NCI-H69 (cell line): Measurements from ENCODE around the gene B4GALT1.

Experiments used
- DNase-seq: peaks from one replicate; lab custom pipeline; 2025; lab: John Stamatoyannopoulos, UW

Gene B4GALT1

GRCh38 chr9:33123407-33124031 lies 43.6 kb downstream of the B4GALT1 start:
- DNase-seq = no peak

DNA sequence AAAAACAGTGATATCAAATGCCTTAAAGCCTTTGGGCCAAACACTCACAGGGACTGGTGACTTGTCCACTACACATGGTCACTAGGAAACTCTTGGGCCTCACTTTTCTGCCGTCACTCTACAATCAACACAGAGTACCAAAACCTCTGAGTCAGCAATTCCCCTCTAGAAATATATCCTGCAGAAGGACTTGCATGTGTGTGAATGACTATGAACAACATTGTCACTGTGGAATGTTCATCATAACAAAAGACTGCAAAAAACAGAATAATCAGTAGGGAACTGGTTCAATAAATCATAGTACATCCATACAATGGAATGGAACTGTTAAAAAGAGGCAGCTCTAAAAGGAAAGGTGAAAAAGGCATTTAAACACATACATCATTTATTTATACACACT lies 46.5 kb downstream of the B4GALT1 start:
- DNase-seq = no peak

DNA sequence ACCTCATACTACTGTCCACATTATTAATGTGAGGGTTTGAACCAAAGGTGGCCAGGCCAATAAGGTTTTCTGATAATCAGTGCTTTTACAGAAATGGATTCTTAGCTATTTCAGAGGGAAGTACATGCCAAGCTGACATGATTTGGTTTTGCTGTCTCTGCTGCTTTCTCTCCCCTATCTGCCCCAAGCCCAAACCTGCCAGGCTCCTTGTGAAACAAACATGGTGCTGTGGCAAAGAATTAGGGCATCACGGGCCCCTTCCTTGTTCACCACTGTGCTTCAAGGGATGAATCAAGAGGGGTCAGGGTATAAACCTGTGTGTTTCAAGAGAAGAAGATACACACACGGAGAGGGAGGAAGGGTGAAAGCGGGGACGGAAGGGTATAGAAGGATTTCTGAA lies 49.3 kb downstream of the B4GALT1 start:
- DNase-seq = no peak

GRCh38 chr9:33117306-33117705 lies 49.8 kb downstream of the B4GALT1 start:
- no peak for DNase-seq

- DNase-seq = no peak
Measured at GRCh38 chr9:33116860-33117259, 50.3 kb downstream of the B4GALT1 start.

DNA sequence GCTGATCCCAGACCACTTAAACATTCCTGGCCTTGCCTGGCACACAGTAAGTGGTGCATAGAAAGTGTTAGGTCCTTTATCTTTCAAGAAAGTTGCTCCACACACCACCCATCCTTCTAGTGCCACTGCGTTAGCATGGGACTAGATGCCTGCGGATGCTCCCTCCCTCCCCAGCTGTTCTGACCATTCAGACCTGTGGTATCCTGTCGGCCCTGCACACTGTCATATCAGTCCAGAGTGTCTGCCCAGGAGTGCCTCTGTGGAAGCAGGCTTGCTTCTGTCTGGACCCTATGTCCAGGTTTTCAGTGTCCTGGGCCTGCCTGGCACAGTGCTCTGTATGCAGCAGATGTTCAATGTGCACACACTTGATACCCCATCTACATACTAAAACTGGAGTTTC lies 52.4 kb downstream of the B4GALT1 start:
- DNase-seq = no peak

GRCh38 chr9:33113799-33114547 lies 53.2 kb downstream of the B4GALT1 start:
- DNase-seq = no peak

DNA sequence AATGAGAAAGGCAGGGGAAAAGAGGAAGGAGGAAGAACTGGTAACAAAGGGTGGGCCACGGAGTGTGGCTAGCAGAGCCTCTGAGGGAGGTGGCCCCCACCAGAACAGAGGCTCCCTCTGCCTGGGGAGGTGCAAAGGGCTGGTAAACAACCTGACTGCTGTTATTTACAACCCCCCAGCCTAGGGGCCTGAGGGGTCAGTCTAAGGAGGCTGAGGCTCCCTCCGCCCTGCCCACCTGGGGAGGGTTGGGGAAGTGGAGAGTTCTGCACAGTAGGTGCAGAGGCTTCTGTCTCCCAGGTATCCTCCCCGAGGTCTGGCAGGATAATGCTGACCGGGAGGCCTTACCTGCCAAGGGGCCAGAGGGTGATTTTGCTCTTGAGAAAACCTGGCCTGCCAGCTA lies 55.0 kb downstream of the B4GALT1 start:
- no peak for DNase-seq

DNA sequence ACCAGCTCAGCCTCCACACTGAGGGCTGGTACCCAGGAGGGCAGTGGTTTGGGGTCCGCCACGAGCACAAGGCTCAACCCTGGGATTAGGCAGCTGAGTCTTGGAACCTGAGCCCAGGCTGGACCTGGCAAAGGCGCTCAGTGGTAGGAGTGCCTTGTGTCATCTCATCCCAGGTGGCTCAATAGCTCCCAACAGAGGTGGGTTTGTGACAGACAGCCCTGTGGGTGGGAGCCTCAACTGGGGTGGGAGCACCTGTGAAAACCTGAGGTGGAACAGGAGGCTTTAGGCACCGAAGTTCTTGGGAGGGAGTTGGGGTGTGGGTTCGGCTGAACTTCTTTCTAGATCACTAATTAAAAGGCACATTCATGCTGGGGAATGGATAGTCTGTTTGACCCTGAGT lies 55.5 kb downstream of the B4GALT1 start:
- no peak for DNase-seq

DNA sequence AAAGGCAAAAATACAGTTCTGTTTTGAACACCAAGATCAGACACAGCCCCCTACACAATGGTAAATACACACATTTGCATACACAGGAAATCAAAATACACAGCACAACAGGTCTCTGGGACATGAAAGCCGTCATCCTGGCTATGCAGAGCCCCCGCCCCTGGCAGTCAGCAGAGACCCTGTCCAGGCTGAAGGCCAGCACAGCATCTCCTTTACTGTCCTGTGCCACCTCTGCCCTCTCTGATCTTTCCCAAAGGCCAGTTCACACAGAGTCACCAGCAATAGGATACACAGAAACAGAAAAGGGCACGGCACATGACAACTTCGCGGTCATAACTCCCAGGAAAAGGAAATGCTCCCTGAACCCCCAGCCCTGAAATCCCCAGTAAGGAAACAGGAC lies 56.5 kb downstream of the B4GALT1 start:
- no peak for DNase-seq

GRCh38 chr9:33109850-33110595 lies 57.1 kb downstream of the B4GALT1 start:
- no peak for DNase-seq

DNA sequence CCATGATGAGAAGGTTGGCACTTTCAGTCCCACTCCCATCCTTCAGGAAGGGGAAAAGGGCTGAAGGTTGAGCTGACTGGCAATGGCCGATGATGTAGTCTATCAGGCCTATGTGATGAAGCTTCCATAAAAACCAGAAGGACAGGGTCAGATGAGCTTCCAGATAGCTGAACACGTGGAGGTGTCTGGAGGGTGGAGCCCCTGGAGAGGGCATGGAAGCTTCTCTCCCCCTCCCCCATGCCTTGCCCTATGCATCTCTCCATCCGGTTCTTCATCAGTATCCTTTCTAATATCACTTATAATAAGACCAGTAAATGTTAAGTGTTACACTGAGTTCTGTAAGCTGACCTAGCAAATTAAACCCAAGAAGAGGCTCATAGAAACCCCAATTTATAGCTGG lies 58.0 kb downstream of the B4GALT1 start:
- DNase-seq = no peak

GRCh38 chr9:33108472-33108871 lies 58.7 kb downstream of the B4GALT1 start:
- no peak for DNase-seq

- DNase-seq = no peak
Measured at GRCh38 chr9:33107762-33108161, 59.4 kb downstream of the B4GALT1 start.

- peak; percentile 19 for DNase-seq
Measured at GRCh38 chr9:33106827-33107621, 60.1 kb downstream of the B4GALT1 start.

- no peak for DNase-seq
Measured at GRCh38 chr9:33106372-33106771, 60.8 kb downstream of the B4GALT1 start.

DNA sequence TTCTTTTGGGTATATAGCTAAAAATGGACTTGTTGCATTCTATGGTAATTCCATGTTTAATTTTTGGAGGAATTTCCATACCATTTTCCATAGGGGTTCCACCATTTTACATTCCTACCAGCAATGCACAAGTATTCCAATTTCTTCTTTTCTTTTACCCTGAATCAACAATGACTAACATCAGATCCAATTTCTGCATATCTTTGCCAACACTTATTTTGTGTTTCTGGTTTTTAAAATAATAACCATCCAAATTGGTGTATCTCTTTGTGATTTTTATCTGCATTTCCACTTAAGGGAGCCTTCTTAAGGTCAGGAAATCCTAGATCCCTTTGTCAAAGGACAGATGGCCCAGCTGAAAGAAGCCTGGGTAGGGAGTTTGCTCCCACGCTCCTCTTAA lies 61.2 kb downstream of the B4GALT1 start:
- DNase-seq = no peak

DNA sequence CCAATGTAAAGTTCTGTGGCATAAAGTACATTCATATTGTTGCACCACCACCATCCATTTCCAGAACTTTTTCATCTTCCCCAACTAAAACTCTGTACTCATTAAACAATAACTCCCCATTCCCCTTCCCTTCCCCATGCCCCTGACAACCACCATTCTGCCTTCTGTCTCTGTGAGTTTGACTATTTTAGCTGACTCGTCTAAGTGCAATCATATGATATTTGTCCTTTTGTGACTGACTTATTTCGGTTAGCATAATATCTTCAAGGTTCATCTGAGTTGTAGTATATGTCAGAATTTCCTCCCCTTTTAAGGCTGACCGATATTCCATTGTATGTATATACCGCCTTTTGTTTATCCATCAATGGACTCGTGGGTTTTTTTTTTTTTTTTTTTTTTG lies 61.6 kb downstream of the B4GALT1 start:
- no peak for DNase-seq

DNA sequence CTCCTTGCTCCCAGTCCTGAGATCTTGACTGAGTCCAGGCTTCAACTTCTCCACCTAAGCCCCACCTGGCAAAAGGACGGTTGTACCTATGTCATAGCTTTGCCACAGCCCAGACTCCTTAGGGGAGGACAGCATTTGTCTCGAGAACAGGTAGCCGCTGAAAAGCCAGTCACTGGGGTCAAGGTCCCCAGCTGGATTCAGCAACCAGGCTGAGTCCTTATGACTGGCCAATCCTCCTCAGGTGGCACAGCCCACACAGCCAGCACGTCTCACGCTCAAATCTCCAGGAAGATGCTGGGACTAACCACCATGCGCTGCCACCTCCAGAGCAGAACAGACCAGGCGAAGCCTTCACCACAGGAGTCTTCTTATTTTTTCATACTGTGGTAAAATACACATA lies 62.7 kb downstream of the B4GALT1 start:
- DNase-seq = no peak

GRCh38 chr9:33103501-33104281 lies 63.4 kb downstream of the B4GALT1 start:
- peak; percentile 87 for DNase-seq

GRCh38 chr9:33102551-33103210 lies 64.5 kb downstream of the B4GALT1 start:
- DNase-seq = no peak
